CD4-positive, alpha-beta T cell treated with Interleukin-1 beta for 1 hour (primary cell): ENCODE results near the gene CATSPER4.
A peak's percentile ranks its signal among the peaks of the same experiment; 100 is the strongest.

Experiments
- DNase-seq, 2 donors: peaks; one replicate each; pipeline ENCODE4 v3.0.0-alpha.2; 2020 to 2022

CATSPER4 gene

DNA sequence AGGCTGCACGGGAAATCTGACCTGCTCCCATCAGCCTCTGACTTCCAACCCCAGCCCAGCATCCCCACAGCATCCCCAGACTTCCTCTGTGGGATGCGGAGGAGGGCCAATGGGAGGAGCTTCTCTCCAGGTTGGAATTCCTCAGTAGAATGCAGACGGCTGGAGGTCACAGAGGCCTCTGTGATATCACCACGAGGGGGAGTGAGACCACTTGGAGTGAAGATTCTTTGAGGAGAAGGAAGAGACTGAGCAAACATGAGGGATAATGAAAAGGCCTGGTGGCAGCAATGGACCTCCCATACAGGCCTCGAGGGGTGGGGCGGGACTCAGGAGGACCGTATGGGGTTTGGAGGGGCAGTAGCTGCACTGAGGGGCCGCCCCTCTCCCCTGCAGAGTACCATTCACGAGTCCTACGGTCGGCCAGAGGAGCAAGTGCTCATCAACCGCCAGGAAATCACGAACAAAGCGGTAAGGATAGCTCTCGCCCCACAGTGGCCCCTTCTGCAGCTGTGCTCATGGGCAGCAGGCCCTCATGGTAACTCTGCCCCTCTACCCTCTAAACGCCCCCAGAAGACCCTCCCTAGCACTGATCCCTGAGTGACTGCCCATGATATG is at the start of gene CATSPER4:
Gene CATSPER4 (plus strand): TSS at position 230 of the 615 bp plus-strand sequence. CDS start 26 bp downstream, at position 256.
- DNase-seq, result peak in 1 of 2 donors; percentile 34

DNA sequence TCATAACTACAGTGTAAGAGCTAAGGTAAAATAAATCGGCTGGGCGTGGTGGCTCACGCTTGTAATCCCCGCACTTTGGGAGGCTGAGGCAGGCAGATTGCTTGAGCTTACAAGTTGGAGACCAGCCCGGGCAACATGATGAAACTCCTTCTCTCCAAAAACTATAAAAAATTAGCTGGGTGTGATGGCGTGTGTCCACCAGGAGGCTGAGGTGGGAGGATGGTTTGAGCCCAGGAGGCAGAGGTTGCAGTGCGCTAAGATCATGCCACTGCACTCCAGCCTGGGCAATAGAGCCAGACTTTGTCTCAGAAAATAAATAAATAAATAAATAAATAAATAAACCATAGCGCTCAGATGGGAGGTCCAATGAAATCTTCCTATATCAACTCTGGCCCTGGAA is 48.2 kb upstream of the CATSPER4 start:
- DNase-seq, result no peak

GRCh38 chr1:26145041-26145959 is 45.1 kb upstream of the CATSPER4 start:
- peak; percentile 77 for DNase-seq

DNA sequence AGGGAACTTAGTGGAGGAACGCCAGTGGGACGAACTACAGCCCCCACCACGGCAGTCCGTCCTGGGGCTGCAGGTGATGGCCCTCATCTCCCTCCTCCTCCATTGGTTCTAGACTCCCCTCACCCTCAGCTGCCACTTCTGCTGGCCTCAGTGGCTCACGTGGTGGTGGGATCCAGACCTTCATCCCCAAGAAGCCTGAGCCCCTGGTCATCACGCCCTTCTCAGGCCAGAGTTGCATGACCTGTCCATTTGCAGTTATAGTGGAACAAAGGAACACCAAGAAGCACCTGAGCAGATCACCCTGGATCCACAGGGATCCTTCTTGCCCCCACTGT is 44.5 kb upstream of the CATSPER4 start:
- DNase-seq, result no peak

- no peak for DNase-seq
Observed at GRCh38 chr1:26148887-26149286, 41.5 kb upstream of the CATSPER4 start.

DNA sequence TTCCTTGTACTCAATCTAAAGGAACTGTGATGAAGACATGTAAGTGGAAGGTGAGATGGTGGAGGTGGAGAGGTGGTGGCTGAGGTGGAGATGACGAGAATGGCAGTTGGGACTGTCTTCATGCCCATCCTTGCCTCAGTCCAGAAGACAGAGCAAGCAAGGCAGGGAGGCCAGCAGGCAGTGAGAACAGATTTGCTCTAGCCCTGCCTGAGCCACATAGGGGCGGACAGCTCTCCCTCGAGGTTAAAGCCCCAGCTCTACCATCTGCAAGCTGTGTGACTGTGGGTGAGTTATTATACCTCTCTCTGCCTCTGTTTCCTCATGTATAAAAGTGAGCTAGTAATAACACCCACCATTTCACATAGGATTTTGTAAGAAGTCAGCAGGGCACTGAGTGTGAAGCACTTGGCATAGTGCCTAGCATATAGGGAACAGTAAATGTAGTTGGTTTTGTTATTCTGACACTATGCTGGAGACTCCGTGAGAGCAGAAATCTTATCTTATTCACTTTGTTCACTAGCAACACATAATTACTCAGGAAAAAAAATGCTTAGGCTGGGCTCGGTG is 36.4 kb upstream of the CATSPER4 start:
- no peak for DNase-seq

- DNase-seq, result no peak
Observed at GRCh38 chr1:26154750-26155149, 35.7 kb upstream of the CATSPER4 start.

DNA sequence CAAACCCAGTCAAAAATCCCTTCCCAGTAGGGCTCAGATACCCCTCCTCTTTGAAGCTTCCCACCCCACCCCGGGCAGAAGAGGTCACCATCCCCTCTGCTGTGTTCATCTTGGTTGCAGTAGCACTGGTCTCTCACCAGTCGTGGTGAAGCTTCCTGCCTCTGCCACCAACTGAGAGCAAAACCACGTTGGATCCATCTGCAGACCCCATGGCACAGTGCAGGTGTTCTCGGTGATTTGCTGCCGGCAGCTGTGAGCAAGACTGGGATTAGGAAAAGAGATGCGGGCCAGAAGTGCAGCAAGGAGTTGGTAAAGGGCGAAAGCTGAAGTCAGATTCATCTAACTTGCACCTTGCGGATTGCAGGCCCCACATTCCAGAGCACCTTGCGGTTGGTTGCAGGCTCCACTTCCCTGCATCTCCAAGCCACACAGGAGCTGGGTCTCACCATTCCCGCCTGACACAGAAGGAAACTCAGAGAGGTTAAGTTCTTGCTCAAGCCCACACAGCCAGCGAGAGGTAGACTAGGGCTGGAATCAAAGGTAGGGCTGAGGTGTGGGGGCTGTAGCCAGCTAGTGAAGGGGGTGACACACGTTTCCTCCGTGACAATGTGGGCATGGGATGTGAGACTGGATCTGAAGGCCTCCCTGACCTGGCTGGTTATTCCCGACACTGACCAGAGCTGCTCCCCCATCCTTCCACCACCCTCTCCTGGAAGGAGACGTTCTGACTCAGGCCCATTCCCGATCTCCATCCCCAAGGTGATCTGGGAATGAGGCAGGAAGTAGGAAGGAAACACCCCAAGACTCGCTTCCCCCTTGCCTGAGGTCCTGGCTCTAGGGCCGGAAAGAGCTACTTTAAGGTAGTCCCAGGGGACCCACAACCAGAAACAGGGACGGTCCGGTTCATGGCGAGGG is 34.8 kb upstream of the CATSPER4 start:
- DNase-seq, result no peak

- DNase-seq, result no peak
Observed at GRCh38 chr1:26156285-26157038, 33.9 kb upstream of the CATSPER4 start.

GRCh38 chr1:26158271-26158907 is 32.0 kb upstream of the CATSPER4 start:
- DNase-seq, result no peak

DNA sequence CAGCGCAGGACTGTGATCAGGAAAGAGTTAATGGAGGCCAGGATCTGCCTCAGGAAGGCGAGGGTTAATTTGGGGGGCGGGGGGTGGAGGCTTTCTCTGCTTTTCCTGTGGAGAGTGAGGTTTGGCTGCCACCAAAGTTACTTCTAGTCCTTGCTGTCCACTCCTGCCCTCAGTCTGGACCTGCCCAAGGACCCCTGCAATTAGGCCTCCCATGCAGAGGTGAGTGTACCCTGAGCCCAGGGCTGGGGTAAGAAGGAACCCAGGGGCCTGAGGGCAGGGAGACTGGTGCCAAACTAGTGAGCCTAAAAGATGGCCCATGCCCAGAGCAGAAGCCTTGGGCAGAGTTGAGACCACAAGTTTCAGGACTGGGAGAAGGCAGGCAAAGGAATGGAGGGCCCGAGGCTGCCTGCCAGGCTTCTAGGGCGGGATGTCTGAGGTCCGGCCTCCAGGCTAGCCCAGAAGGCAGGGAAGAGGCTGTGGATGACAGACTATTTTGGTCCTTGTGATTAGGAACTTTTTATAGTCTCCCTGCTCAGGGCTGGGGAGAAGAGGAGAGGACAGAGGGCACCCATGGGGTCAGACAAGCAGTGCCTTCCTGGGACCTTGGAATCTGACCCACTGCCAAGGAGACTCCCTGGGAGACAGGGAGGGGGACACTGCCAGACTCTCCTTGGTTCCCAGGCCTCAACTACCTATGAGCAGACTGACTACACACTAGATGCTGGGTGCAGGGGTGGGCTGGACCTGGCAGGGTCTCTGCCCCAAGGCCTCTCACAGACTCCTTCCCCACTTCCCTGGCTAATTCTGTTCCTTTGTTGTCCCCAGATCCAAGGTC is 31.3 kb upstream of the CATSPER4 start, which contains the start of gene FAM110D:
Gene FAM110D (plus strand): TSS at position 172 of the 835 bp plus-strand sequence. CDS start 2,213 bp downstream, outside the sequence.
- no peak for DNase-seq

GRCh38 chr1:26159743-26160039 is 30.7 kb upstream of the CATSPER4 start:
- no peak for DNase-seq

DNA sequence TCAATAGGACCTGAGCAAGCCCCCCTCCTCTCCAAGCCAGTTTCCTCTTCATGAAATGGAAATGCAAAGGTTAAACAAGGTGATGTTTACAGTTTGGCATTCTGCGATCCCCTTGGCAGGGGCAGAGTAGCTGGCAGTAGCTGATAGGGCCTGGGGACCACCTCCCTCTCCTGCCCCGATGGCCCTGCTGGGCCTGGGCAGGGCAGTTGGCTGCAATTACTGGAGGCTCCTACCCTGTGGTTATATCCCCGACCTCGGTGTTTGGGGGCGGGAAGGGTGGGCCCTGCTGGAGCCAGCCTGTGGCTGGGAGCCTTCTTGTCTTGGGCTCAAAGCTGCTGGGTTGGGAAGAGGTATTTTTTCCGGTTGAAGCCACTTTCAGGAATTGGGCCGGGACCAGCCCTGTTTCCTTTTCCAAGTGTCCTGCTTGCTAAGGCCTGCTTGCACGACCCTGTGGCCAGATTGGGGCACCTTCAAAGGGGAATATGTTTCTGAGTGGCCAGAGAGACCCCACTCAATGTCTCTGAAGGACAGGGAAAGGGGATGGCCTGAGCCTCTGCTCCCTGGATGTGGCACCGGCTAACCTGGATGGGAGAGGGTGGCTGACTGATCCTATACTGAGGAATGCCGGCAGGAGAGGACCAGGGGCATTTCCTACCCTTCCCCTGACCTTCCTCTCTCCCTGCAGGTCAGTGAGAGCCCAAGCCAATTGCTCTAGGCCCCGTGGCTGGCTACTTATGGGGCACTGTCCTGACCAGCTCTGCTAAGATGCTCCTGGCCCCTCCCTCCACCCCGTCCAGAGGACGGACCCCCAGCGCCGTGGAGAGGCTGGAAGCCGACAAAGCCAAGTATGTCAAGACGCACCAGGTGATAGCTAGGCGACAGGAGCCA is 29.6 kb upstream of the CATSPER4 start:
- DNase-seq, result no peak

- DNase-seq, result peak; percentile 25 to 36
Observed at GRCh38 chr1:26161415-26162219, 28.8 kb upstream of the CATSPER4 start.

DNA sequence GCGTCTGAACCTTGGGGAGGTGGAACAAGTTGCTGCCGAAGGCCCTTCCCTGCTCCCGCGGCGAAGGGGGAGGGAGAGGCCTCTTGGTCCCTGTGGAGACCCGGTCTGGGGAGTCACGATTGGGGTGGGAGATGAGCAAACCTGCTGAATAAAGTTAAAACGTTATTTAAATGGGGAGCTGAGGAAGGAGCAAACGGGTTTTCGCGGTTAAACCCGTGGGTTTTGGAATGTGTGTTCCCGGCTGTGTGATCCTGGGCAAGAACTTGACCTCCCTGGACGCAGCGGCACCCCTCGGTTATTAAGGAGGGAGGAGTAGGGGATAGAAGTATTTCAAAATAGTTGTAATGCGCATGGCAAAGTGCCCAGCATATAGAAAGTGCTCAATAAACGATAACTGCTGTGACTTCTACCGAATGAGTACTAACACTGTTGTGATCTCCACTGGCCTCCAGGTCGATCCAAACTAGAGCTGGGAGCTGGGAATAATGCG is 28.1 kb upstream of the CATSPER4 start:
- DNase-seq, result no peak

- DNase-seq, result no peak
Observed at GRCh38 chr1:26163684-26164035, 26.7 kb upstream of the CATSPER4 start.

- peak; percentile 31 to 59 for DNase-seq
Observed at GRCh38 chr1:26164036-26164860, 26.2 kb upstream of the CATSPER4 start.
